Activated naive CD4-positive, alpha-beta T cell treated with anti-CD3 and anti-CD28 coated beads, Interleukin-2, amount 50 U/mL, for 24 hours (primary cell): ENCODE data around the gene TAS2R7.

Experiments
- H3K27ac Mint-ChIP-seq: one replicate; pipeline ENCODE4 v1.8.0; 2021; ENCODE audit warnings: mild to moderate bottlenecking, mixed read lengths
- H3K27me3 Mint-ChIP-seq: one replicate; pipeline ENCODE4 v1.8.0; 2021; ENCODE audit warnings: mixed read lengths
- H3K36me3 Mint-ChIP-seq: one replicate; pipeline ENCODE4 v1.8.0; 2021; ENCODE audit warnings: mixed read lengths
- H3K4me1 Mint-ChIP-seq: one replicate; pipeline ENCODE4 v1.8.0; 2021; ENCODE audit warnings: mixed read lengths
- H3K4me3 Mint-ChIP-seq: one replicate; pipeline ENCODE4 v1.8.0; 2021; ENCODE audit warnings: mild to moderate bottlenecking, mixed read lengths
- H3K9me3 Mint-ChIP-seq: one replicate; pipeline ENCODE4 v1.8.0; 2021; ENCODE audit warnings: mixed read lengths

TAS2R7 gene

GRCh38 chr12:10783252-10783651 is 19.2 kb downstream of the TAS2R7 start:
- Mint-ChIP-seq H3K36me3 (no peaks in the 10 kb centered on the region), H3K27ac (no peak overlapping the region), H3K4me3 (no peak overlapping the region), H3K4me1 (no peaks in the 10 kb centered on the region), H3K27me3 (peaks cover 5% of the 10 kb centered on the region), H3K9me3 (no peaks in the 10 kb centered on the region)

DNA sequence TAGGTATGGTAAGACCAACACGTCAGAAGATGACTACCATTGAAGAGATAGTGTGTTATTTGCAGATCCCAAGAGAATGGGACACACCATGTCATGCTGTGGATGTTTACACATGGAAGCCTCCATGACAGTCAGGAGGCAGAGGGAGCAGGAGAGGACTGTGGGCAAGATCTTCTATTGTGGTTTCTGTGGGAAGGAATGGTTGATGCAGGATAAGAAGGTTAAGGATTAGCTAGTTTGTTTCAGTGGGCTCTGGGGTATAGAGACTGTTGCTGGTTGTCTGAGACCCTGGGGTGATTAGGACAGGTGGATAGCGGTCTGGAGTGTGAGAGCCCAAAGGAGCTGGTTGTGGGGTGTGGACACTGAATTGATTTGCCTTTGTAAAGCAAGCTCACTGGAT is 23.3 kb downstream of the TAS2R7 start:
- H3K27ac Mint-ChIP-seq: no peak overlapping the region
- no peak overlapping the region for H3K4me3 Mint-ChIP-seq
- no peaks in the 10 kb centered on the region for H3K4me1 Mint-ChIP-seq
- no peaks in the 10 kb centered on the region for H3K36me3 Mint-ChIP-seq
- no peaks in the 10 kb centered on the region for H3K9me3 Mint-ChIP-seq
- peaks cover 9% of the 10 kb centered on the region for H3K27me3 Mint-ChIP-seq

GRCh38 chr12:10771132-10771733 is 31.2 kb downstream of the TAS2R7 start:
- H3K4me1 Mint-ChIP-seq: no peaks in the 10 kb centered on the region
- no peak overlapping the region for H3K4me3 Mint-ChIP-seq
- peaks cover 32% of the 10 kb centered on the region for H3K27me3 Mint-ChIP-seq
- H3K36me3 Mint-ChIP-seq: no peaks in the 10 kb centered on the region
- no peak overlapping the region for H3K27ac Mint-ChIP-seq
- no peaks in the 10 kb centered on the region for H3K9me3 Mint-ChIP-seq

GRCh38 chr12:10759657-10760056 is 42.8 kb downstream of the TAS2R7 start:
- Mint-ChIP-seq H3K4me3 (no peak overlapping the region), H3K9me3 (peaks cover 11% of the 10 kb centered on the region), H3K36me3 (peaks cover 9% of the 10 kb centered on the region), H3K27me3 (peaks cover 25% of the 10 kb centered on the region), H3K27ac (no peak overlapping the region), H3K4me1 (no peaks in the 10 kb centered on the region)

DNA sequence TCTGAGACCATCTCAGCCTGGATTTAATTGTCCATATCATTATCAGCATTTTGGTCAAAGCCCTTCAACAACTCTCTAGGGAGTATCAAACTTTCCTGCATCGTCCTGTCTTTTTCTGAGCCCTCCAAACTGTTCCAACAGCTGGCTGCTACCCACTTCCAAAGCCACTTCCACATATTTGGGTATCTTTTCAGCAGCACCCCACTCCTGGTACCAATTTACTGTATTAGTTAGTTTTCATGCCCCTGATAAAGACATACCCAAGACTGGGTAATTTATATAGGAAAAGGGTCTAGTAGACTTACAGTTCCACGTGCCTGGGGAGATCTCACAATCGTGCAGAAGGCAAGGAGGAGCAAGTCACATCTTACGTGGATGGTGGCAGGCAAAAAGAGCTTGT is 46.2 kb downstream of the TAS2R7 start:
- H3K27me3 Mint-ChIP-seq: peaks cover 21% of the 10 kb centered on the region
- H3K4me3 Mint-ChIP-seq: no peak overlapping the region
- peaks cover 11% of the 10 kb centered on the region for H3K9me3 Mint-ChIP-seq
- H3K36me3 Mint-ChIP-seq: peaks cover 9% of the 10 kb centered on the region
- no peak overlapping the region for H3K27ac Mint-ChIP-seq
- H3K4me1 Mint-ChIP-seq: no peaks in the 10 kb centered on the region

- Mint-ChIP-seq H3K27ac (no peak overlapping the region), H3K9me3 (peaks cover 11% of the 10 kb centered on the region), H3K4me3 (no peak overlapping the region), H3K4me1 (peaks cover 7% of the 10 kb centered on the region), H3K27me3 (peaks cover 12% of the 10 kb centered on the region), H3K36me3 (peaks cover 9% of the 10 kb centered on the region)
Observed at GRCh38 chr12:10753059-10753458, 49.4 kb downstream of the TAS2R7 start.
